ENCODE data around the gene RIN1. TPM values are rescaled to one million over a fixed set of nuclear protein-coding genes. Genes with fewer than 3 reads are reported as not detected.

RIN1 gene
- total and polyA plus RNA-seq, 2 donors (not counting 1 experiment from before 2014, with no cell fraction given) = 0.72 to 1.7 TPM

DNA sequence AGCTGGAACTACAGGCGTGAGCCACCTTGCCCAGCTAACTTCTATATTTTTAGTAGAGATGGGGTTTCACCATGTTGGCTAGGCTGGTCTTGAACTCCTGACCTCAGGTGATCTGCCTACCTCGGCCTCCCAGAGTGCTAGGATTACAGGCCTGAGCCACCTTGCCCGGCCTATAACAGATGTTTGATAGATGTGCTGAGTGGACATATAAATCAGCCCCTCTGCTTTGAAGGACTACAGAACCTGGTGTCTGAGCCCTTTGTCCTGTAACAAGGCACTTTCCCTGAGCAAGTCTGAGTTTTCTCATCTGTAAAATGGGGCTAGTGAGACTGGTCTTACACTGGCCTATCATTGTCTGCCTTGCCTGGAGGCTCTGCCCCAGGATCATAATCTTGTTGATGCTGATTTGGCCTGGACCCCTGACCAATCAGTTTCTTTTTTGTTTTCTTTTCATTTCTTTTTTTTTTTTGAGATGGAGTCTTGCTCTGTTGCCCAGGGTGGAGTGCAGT is 7.0 kb downstream of the RIN1 start:
- H3K27me3 Mint-ChIP-seq = no peaks in the 10 kb centered on the region
- POLR2A ChIA-PET = interaction anchor here (2.5 kb wide), 1 partner anchor 17 kb away, joined by 10 read pairs; no protein-coding TSS in a partner anchor
- H3K4me2 ChIP-seq (replicated peaks; ENCODE audit: low read depth, low read length, poor library complexity, severe bottlenecking) = no peak overlapping the region
- no peak overlapping the region for H3K27ac Mint-ChIP-seq
- no peak overlapping the region for H3K27ac ChIP-seq (ENCODE audit: low read length in 2 of 2)
- no peaks in the 10 kb centered on the region for H4K20me1 ChIP-seq (ENCODE audit: control insufficient read depth, insufficient read depth, low read length, poor library complexity, severe bottlenecking)
- TF ChIP-seq EZH2 (IDR thresholded peaks at IDR 0.05; ENCODE audit: borderline replicate concordance, insufficient read depth, low read depth, low read length, poor library complexity, severe bottlenecking) = no peak
- TF ChIP-seq, protein P1, sequence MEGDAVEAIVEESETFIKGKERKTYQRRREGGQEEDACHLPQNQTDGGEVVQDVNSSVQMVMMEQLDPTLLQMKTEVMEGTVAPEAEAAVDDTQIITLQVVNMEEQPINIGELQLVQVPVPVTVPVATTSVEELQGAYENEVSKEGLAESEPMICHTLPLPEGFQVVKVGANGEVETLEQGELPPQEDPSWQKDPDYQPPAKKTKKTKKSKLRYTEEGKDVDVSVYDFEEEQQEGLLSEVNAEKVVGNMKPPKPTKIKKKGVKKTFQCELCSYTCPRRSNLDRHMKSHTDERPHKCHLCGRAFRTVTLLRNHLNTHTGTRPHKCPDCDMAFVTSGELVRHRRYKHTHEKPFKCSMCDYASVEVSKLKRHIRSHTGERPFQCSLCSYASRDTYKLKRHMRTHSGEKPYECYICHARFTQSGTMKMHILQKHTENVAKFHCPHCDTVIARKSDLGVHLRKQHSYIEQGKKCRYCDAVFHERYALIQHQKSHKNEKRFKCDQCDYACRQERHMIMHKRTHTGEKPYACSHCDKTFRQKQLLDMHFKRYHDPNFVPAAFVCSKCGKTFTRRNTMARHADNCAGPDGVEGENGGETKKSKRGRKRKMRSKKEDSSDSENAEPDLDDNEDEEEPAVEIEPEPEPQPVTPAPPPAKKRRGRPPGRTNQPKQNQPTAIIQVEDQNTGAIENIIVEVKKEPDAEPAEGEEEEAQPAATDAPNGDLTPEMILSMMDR (IDR thresholded peaks at IDR 0.05) = no peak
- no peaks in the 10 kb centered on the region for H3K9me3 Mint-ChIP-seq (ENCODE audit: insufficient read depth)
- no peak overlapping the region for H2AFZ ChIP-seq (ENCODE audit: insufficient read depth, low read depth, low read length, poor library complexity, severe bottlenecking)
- no peaks in the 10 kb centered on the region for H3K79me2 ChIP-seq (ENCODE audit: control insufficient read depth, insufficient read depth, low read length)
- no peaks in the 10 kb centered on the region for H3K36me3 ChIP-seq (replicated peaks in 1 of 2; ENCODE audit: control extremely low read depth in 1 of 2, control insufficient read depth in 1 of 2, extremely low read depth in 1 of 2, insufficient read depth in 2 of 2, low read length in 1 of 2)
- intact Hi-C loops (cut with micrococcal nuclease) = no loop called here
- no peaks in the 10 kb centered on the region for H3K9me3 ChIP-seq (ENCODE audit: control extremely low read depth in 1 of 3, control insufficient read depth in 2 of 3, insufficient read depth in 1 of 3, low read length in 2 of 3)
- H3K4me1 Mint-ChIP-seq = peaks cover 16% of the 10 kb centered on the region
- peaks cover 15 to 25% of the 10 kb centered on the region in 2 donors for H3K4me1 ChIP-seq (ENCODE audit: control insufficient read depth in 2 of 2, insufficient read depth in 2 of 2, low read length in 2 of 2)
- CTCF ChIA-PET = interaction anchor here (1.0 to 4.6 kb wide), 7 partner anchors 11 to 60 kb away, joined by 3 to 101 read pairs (median 5); partner anchors contain the start of gene BRMS1
- H3K4me3 ChIP-seq (ENCODE audit: control extremely low read depth in 1 of 5, extremely low read depth in 1 of 5, insufficient read depth in 1 of 5, low read depth in 2 of 5, low read length in 4 of 5) = no peak overlapping the region
- ATAC-seq (ENCODE audit: low read depth) (no peak), DNase-seq (peak; percentile 12)
- H3K4me3 Mint-ChIP-seq = no peak overlapping the region
- no peak overlapping the region for H3K9ac ChIP-seq (ENCODE audit: low read length)
- 100% methylated on average over 2 of the region's 3 CpGs for WGBS (ENCODE audit: insufficient coverage)
- H3K27me3 ChIP-seq (replicated peaks in 1 of 4; ENCODE audit: control extremely low read depth in 1 of 4, control insufficient read depth in 3 of 4, insufficient read depth in 4 of 4, low read length in 3 of 4) = no peaks in the 10 kb centered on the region
